ENCODE data around the gene TIAL1. TPM values are rescaled to one million over a fixed set of nuclear protein-coding genes. Genes with fewer than 3 reads are reported as not detected.

The TIAL1 gene
- total and polyA plus RNA-seq, 2 donors (not counting 3 experiments of a cell fraction or from before 2014, with no cell fraction given): 57.7 to 150 TPM

DNA sequence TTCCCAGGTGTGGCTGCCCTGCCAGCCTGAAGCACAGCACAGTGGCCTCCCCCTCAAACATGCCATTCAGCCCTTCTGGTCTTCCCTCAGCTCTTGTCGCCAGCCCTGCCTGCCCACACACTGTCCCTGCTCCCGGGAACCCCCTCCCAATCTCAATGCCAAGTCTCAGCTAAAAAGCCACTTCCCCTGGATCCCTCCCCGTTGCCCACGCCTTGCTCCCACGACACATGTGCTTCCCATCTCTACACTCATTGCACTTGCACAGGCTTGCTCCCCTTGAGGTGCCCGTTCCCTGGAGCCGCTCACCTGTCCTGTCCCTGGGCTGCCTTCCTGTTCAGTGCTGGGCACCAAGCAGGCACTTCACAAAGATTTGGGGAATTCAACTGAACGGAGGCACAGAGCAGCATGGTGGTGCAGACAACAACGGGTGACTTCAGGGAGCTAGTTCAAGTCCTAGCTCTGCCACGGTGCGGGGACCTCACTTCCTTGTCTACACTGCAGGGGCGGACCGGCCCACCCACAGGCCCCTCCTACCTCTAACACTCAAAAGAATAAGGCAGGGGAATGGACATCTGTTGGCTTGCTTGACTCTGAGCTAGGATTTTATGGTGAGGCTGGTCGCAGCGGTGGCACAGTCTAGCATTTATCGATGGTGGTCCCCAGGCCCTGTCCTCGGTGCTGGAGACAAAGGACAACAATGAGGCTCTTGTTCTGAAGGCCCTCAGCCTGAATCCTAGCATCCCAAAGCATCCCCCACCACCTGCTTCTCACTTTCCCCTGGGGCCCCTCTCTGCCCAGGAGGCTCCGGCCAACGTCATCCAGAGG is 72.7 kb downstream of the TIAL1 start:
- H3K4me1 ChIP-seq (ENCODE audit: control insufficient read depth, extremely low read depth, insufficient read depth, low read length): peaks cover 16% of the 10 kb centered on the region

More for the DNA sequence above, 72.7 kb downstream of the TIAL1 start:
- intact Hi-C loops (cut with micrococcal nuclease): no loop called here
- no peak overlapping the region for H2AFZ ChIP-seq (ENCODE audit: low read depth, low read length)
- no peak overlapping the region for H3K4me2 ChIP-seq (ENCODE audit: insufficient read depth, low read length)
- TF ChIP-seq, protein P1, sequence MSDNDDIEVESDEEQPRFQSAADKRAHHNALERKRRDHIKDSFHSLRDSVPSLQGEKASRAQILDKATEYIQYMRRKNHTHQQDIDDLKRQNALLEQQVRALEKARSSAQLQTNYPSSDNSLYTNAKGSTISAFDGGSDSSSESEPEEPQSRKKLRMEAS (IDR thresholded peaks at IDR 0.05; ENCODE audit: insufficient read depth, insufficient read length): no peak
- no peak for TF ChIP-seq FOS (IDR thresholded peaks at IDR 0.05; ENCODE audit: borderline replicate concordance, insufficient read depth, low read length)
- TF ChIP-seq POLR2AphosphoS5 (IDR thresholded peaks at IDR 0.05; ENCODE audit: insufficient read depth, low read depth, low read length): no peak
- no peak for TF ChIP-seq MYC (IDR thresholded peaks at IDR 0.05; ENCODE audit: low read depth, low read length)
- TF ChIP-seq, protein P2, sequence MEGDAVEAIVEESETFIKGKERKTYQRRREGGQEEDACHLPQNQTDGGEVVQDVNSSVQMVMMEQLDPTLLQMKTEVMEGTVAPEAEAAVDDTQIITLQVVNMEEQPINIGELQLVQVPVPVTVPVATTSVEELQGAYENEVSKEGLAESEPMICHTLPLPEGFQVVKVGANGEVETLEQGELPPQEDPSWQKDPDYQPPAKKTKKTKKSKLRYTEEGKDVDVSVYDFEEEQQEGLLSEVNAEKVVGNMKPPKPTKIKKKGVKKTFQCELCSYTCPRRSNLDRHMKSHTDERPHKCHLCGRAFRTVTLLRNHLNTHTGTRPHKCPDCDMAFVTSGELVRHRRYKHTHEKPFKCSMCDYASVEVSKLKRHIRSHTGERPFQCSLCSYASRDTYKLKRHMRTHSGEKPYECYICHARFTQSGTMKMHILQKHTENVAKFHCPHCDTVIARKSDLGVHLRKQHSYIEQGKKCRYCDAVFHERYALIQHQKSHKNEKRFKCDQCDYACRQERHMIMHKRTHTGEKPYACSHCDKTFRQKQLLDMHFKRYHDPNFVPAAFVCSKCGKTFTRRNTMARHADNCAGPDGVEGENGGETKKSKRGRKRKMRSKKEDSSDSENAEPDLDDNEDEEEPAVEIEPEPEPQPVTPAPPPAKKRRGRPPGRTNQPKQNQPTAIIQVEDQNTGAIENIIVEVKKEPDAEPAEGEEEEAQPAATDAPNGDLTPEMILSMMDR (IDR thresholded peaks at IDR 0.05; ENCODE audit: extremely low read depth in 1 of 2, insufficient read depth in 1 of 2, low read depth in 1 of 2, low read length in 2 of 2): no peak
- TF ChIP-seq JUN (IDR thresholded peaks at IDR 0.05; ENCODE audit: borderline replicate concordance, insufficient read depth, insufficient read length, low read depth): no peak
- no peak for TF ChIP-seq GATA2 (IDR thresholded peaks at IDR 0.05; ENCODE audit: insufficient read depth, insufficient read length, low read depth, low read length)
- TF ChIP-seq EZH2 (IDR thresholded peaks at IDR 0.05; ENCODE audit: borderline replicate concordance, low read depth, low read length, severe bottlenecking): no peak
- no peak for TF ChIP-seq POLR2A (IDR thresholded peaks at IDR 0.05; ENCODE audit: low read depth, low read length)
- H3K36me3 ChIP-seq (ENCODE audit: control insufficient read depth in 2 of 2, extremely low read depth in 1 of 2, insufficient read depth in 2 of 2, low read length in 2 of 2): no peaks in the 10 kb centered on the region
- ChIA-PET POLR2A (no interaction called here), CTCF (interaction anchor here (1.2 to 2.4 kb wide), 4 partner anchors 17 to 317 kb away, joined by 4 to 10 read pairs (median 5); partner anchors contain the start of genes GRK5 and RGS10)
- H3K79me2 ChIP-seq (ENCODE audit: control insufficient read depth, insufficient read depth, low read length): no peaks in the 10 kb centered on the region
- no TSS peak for BruUV-seq (replicated peaks)
- H3K9me3 ChIP-seq (replicated peaks; ENCODE audit: control insufficient read depth, insufficient read depth, low read length): no peaks in the 10 kb centered on the region
- no peaks in the 10 kb centered on the region for H4K20me1 ChIP-seq (replicated peaks; ENCODE audit: control insufficient read depth, extremely low read depth, insufficient read depth, low read length)
- no peak for DNase-seq (ENCODE audit: low read depth, low spot score)
- no peak overlapping the region for H3K9ac ChIP-seq (replicated peaks; ENCODE audit: extremely low read depth, insufficient read depth, low read length)
- H3K4me3 ChIP-seq (replicated peaks in 1 of 3; ENCODE audit: insufficient read depth in 1 of 3, low read depth in 1 of 3, low read length in 3 of 3): no peak overlapping the region
- no peaks in the 10 kb centered on the region for H3K27me3 ChIP-seq (ENCODE audit: control insufficient read depth in 2 of 2, insufficient read depth in 2 of 2, low read length in 2 of 2)
- H3K27ac ChIP-seq (ENCODE audit: insufficient read depth, low read depth, low read length): no peak overlapping the region
- FAIRE-seq: no peak
- H3K9me1 ChIP-seq (replicated peaks; ENCODE audit: control insufficient read depth, extremely low read depth, insufficient read depth, low read length): no peaks in the 10 kb centered on the region
- dilution Hi-C loops (cut with MboI; ENCODE audit: extremely low pct_ligation_motif_present, low sequenced_read_pairs): no loop called here

Other genes starting within 250 kb of the TIAL1 start
- gene RGS10, start 54.2 kb downstream of the TIAL1 start, total RNA-seq: 21.8 and 22.4 TPM in 2 replicates
- gene RGS10, start 54.2 kb downstream of the TIAL1 start, polyA plus RNA-seq: 5.4 and 7.8 TPM in 2 replicates
- 65.4 and 66.7 TPM in 2 replicates for gene BAG3, start 54.4 kb upstream of the TIAL1 start, total RNA-seq
- gene BAG3, start 54.4 kb upstream of the TIAL1 start, polyA plus RNA-seq: 22.3 and 25.2 TPM in 2 replicates
- 20.3 and 26.6 TPM in 2 replicates for gene INPP5F, start 129.1 kb upstream of the TIAL1 start, total RNA-seq
- 4.5 and 6.1 TPM in 2 replicates for gene INPP5F, start 129.1 kb upstream of the TIAL1 start, polyA plus RNA-seq

Data from endothelial cell of umbilical vein (primary cell).